C1 segment of cervical spinal cord (tissue), 14 donors: Measurements from ENCODE around the gene TMEM163.
"Not testable (repeated sequence)": the region's sequence is repeated elsewhere in the genome, so short reads cannot be mapped to it uniquely, and the experiment has no call there.

Experiments
- DNase-seq, 14 donors: peaks; one replicate each; lab custom pipeline; 2025; lab: John Stamatoyannopoulos, UW

The TMEM163 gene

DNA sequence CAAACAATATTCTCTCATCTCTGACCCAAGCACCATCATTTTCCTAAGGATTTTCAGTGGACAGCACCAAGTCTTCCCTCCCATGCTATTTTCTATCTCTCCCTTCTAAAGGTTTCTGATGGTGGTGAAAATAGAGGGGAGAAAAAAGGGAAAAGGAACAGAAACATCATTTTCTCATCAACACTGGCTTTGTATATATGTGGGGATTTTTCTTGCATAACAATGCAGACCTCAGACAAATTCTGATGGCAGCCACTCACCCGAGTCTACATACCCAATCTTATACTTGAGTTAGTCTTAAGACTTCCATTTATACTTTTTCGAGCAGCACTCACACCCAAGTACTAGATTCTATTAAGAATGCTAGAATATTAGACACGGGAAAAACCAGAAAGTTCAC is 95.8 kb downstream of the TMEM163 start:
- DNase-seq: no peak

DNA sequence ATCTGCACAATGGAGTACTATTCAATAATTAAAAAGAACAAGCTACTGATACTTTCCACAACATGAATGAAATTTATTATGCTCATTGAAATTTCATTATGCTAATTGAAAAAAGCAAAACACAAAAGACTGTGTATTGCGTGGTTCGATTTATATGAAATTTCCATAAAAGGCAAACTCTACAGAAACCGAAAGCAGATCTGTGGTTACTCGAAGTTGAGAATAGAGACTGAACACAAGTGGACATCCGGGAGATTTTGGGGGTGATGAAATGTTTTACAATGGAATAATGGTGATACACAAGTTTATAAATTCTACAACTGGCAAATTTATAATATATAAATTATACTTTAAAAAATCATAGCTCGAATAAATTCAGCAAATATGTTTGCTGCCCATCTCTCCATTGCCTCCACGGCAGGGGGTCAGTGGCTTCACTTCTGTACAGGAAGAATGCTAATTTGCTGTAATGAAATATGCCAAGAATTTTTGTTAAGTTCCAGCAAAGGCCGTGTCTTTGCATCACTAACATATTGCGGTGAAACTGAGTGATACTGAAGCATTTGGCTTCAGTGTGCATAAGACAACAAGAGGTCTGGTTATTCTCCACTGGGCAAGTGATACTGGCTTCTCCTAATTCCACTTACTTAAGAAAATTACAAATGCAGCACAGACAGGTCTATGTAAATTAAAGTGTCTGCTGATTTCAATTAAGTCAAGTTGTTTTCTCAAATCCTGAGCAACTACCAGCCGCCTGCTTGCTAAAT is 96.7 kb downstream of the TMEM163 start:
- DNase-seq: peak in 1 of 14 donors; percentile 74

DNA sequence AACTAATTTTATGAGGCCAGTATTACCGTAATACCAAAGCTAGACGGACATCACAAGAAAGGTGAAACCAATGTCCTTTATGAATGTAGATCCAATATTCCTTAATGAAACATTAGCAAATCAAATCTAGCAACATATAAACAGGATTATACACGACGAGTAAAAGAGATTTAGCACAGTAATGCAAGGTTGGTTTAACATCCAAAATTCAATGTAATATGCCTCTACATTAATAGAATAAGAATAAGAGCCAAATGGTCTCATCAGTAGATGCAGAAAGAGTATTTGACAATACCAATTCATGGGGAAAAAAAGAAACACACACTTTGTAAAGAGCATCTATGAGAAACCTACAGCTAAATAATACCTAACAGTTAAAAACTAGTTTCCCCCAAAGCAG is 99.5 kb downstream of the TMEM163 start:
- DNase-seq: no peak

DNA sequence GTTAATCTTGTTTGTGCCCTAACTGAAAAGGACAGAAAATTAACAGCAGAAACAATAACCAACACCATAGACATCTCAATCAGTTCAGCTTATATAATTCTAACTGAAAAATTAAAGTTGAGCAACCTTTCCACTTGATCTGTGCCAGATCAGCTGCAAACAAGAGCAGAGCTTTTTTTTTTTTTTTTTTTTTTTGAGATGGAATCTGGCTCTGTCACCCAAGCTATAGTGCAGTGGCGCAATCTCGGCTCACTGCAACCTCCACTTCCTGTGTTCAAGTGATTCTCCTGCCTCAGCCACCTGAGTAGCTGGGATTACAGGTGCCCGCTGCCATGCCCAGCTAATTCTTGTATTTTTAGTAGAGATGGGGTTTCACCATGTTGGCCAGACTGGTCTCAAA is 103.3 kb downstream of the TMEM163 start:
- not testable (repeated sequence) for DNase-seq

DNA sequence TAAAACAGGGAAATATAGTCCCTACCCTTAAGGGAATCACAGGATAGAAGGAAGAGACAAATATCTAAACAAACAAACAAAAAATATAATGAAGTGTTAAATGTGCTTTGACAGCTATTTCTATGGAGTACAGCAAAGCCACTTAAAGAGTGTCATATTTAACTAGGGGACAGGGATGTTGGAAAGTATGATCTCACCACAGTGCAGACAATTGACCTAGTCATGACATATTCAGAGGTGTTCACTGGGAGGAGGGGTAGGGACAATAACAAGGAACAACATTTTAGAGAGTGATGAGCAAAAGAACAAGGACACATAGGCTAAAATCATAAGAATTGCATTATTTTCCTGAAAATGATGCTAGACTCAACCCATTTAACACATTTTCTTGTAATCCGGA is 107.5 kb downstream of the TMEM163 start:
- no peak for DNase-seq

DNA sequence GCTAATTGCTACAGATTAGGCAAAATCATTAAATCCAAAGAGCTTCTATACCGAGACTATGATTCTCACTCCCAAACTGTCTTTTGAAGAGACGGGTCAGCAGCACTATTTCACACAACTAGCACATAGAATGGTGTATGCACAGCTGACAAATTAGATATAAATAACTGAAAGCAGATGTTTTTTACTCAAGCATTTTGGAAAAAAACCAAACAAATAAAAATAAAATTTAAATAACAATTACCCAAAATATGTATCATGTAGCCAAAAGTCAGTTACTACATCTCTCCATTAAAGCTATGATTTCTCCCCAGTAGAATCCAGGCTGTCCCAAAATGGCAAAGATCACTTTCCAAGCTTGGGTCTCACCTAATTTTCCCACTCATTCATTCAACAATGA is 107.9 kb downstream of the TMEM163 start:
- DNase-seq: peak in 1 of 14 donors; percentile 58

DNA sequence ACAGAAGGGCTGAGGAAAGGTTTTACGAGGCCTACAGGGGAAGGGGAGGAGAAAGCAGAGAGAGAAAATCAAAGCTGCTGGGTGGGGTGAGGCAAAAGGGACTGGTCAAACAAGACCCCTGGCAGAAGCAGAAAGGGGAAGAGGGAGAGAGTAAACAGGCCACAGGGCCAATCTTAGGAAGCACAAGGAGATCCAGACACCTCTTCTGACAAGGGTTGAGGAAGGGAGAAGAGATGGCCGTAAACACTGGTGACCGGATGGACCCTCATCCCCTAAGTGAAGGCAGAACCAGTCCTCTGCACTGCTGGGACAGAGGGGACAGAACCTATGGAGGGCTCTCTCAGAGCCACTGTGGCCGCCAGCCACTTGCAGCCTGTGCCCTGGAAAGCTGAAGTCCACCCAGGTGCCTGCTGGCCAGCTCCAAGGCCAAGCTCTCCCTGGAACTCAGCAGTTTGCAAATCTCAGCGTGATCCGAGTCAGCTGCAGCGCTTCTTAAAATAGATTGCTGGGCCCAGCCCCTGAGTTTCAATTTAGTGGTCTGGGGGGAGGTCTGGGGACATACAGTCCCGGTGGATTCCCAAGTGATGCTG is 108.8 kb downstream of the TMEM163 start:
- peak in 1 of 14 donors; percentile 77 for DNase-seq

DNA sequence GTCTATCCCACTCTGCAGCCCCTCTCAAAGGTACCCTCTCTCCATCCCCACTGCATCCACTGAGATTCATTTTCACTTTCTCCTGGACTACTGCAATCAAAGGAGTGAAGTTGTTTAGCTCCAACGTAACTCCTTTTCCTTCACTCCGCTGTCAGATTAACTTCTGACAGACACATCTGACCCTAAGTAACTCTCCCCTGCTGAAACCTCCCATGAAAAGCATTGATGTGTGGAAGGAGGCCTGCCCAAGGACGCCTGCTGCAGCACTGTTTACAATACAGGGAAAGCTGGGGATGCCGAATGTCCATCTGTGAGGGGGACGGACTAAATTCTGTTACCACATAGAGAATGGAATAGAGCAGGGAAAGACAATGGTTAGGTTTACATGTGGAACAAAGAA is 114.8 kb downstream of the TMEM163 start:
- no peak for DNase-seq

DNA sequence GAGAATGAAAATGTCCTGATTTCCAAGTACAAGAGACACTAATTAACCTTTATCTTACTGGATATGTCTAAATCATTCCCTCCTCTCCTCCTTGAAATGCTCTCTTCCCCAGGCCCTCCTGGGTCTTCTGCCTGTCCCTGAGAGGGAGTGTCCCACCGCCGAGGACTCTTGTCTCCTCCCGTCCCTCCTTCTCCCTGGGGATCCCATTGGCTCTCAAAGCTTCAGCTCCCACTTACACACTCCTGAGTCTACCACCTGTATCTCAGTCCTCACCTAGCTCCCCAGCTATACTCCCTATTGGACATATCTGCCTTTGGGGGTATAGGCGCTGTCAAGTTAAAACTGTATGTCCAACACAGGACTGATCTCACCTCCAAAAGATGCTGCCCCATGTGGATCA is 116.1 kb downstream of the TMEM163 start:
- DNase-seq: no peak

DNA sequence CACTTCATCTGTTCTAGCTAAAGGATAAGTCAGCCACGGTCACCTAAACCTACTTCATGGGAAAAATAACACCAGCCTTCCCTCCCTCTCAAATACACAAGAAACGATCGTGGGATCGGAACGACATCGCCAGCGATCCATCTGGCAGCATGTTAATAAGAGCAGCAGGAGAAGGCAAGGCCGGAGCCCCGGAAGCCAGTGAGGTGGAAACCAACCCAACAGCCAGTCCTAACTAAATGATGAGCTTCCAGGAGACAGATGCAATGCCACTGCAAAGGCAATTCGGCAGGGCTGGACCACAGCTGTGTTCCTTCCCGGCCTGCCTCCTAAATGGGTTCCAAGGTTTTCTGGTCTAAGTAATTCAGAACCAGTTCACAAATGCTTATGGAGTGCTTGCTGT is 117.5 kb downstream of the TMEM163 start:
- DNase-seq: peak in 1 of 14 donors; percentile 69

DNA sequence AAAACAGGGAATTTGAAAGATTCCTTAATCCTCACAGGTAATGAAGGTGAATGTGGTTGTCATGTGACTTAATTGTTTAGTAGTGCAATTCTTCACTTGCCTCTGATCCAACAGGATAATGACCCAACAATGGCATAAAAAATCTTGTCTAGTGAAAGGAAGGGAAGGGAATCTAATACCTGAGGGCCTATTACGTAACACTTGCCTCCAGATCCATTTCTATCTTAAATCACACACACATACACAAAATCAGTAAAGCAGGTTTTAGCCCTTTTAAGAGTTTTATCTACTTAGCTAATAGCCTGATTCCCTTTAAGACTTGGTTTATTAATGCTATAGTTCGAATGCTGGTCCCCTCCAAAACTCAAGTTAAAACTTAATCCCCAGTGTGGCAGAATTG is 118.6 kb downstream of the TMEM163 start:
- DNase-seq: no peak

DNA sequence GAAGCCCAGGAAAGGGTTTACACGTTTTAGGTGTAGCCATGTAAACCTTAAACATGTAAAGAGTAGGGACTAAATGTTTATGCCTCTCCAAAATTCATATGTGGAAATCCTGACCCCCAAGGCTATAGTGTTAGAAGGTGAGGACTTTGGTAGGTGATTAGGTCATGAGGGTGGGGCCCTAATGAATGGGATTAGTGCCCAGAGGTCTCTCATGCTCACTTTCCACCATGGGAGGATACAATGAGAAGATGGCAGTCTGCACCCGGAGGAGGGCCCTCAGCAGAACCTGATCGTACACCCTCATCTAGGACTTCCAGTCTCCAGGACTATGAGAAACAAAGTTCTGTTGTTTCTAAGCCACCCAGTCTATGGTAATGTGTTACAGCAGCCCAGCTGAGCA is 119.6 kb downstream of the TMEM163 start:
- DNase-seq: no peak

DNA sequence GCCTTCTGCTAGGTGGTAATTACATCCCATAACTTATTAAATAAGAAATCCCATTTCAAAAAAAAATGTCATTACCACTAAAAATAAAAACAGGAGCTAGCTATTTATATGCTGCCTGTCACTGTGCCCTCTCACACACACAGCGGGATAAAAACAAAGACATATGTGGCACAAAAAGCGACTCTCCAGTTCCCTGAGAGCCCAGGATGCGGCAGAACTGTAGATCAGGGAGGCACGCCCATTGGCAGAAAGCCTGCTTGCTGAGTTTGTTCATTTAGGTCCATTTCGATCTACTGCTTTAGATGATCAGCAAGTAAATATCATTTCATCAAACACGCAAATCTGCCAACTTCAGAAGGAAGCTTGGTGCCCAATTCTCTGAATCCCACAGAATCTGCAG is 124.4 kb downstream of the TMEM163 start:
- DNase-seq: peak in 2 of 14 donors; percentile 17 to 97

DNA sequence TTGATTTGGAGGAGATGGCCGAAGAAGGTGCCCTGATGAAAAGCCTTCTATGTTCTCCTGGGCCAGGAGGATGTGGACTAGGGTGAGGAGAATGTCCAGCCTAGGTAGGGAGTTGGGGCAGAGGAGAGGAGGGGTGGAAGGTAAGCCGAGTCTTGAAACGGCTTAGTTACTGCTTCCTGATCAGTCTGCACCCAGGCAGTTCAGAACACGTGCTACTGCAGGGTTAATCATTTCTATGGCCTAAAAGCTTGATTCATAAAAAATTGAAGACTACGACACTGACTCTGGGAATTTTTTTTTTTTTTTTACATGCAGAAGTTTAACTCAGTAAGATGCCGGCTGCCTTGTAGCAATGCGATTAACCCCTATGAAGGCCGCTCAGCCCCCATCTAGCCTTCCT is 125.3 kb downstream of the TMEM163 start:
- DNase-seq: peak in 1 of 14 donors; percentile 51

DNA sequence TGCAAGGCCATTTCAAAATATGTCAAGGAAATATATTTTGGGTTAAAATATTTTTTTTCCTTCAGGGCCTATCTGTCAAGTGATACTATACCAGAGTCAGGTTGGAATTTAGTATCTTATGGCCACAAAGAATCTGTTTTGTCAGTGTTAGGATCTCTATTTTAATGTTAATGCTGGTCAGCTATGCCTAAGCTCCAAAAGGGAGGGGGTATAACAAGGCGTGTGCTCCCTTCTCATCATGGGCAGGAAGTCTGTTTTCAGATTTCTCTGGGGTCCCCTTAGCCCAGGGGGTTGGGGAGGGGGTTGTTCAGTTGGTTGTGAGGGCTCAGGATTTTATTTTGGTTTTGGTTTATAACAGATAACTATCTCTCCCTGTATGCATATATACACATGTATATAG is 126.4 kb downstream of the TMEM163 start:
- DNase-seq: no peak

DNA sequence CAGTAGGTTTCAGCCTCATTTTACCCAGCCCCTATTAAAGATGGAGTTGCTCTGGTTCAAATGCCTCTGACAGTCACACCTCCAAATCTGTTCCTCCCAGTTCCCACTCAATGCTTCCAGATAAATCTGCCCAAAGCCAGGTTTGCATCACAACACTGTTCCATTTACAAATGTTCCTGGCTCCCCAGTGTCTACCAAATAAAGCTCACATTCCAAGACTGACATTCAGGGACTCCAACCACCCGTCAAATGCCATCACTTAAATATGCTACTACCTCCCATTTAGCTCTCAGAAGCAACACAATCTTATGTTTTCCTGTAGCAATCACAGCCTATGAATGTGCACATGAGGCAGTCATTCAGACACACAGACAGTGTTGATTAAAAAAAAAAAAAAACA is 127.3 kb downstream of the TMEM163 start:
- peak in 1 of 14 donors; percentile 39 for DNase-seq

DNA sequence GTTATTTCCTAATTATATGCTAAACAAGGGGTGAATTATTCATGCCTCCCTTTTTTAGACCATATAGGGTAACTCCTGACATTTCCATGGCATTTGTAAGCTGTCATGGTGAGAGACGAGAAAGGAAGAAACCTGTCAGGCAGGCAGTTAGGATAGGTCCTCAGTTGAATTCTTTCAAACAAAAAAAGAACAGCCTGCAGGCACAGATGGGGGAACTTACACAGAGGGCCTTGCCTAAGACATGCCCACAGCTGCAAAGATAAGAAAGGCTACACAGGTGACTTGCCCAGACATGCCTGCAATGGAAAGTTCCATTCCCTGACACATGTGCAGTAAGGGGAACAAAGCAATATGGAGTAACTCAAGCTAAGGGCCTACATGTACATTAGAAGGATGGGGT is 128.1 kb downstream of the TMEM163 start:
- DNase-seq: no peak

DNA sequence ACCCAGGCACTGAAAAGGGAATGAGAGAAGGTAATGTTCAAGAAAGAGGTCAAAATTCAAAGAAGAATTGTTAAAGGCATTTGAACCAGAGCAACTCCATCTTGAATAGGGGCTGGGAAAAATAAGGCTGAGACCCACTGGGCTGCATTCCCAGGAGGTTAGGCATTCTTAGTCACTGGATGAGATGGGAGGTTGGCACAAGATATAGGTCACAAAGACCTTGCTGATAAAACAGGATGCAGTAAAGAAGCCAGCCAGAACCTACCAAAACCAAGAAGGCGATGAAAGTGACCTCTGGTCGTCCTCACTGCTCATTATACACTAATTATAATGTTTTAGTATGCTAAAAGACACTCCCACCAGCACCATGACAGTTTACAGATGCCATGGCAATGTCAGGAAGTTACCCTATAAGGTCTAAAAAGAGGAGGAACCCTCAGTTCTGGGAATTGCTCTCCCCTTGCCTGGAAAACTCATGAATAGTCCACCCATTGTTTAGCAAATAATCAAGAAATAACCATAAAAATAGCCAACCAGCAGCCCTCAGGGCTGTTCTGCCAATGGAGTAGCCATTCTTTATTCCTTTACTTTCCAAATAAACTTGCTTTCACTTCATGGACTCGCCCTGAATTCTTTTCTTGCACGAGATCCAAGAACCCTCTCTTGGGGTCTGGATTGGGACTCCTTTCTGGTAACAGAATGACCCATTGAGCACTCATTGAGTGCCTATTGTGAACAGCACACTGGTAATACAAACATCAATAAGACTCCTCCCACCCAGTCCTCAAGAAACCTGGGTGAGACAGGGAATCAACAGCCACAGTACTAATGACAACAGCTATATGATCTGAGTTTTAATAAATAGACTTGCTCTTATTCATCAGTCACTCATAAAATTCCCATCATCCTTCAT is 129.4 kb downstream of the TMEM163 start:
- not testable (repeated sequence) for DNase-seq

DNA sequence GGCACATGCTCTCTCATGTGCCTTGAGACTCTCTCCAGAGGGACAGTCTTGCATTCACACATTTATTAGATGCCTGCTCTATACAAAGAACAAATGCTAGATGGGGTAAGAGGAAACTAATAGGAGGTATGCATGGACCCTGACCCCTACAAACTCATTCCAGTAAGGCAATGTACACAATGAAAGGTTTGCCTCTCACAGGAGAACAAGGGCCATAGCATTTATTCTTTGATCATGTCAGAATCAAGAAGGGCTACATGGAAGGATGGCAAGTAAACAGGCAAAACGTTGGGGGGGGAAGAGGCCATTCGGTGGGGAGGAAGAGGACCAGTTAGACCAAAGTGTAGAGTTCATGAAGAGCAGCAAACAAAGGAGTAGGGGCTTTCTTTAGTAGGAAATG is 130.2 kb downstream of the TMEM163 start:
- DNase-seq: no peak

DNA sequence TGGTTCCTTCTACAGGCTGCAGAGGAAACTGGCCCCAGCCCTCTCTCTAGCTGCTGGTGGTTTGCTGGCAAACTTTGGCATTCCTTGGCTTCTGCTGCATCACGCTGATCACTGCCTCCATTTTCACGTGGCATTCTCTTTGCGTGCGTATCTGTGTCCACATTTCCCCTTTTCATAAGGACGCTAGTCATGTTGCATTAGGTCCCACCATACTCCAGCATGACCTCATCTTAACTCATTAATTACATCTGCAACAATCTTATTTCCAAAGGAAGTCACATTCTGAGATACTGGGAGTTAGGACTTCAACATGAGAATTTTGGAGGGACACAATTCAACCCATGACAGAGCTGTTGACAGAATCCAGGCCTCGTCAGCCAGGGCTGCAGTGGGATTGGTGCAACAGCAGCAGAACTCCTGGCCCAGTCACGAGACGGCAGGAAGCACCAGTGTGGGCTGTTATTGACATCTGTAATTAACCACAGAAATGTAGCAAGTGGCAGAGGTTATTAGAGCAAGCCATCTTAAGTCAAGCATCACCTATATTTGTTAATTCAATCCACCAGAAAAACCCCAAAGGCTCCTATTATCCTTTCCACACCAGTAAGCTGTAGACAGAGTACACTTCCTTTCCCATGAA is 132.4 kb downstream of the TMEM163 start:
- no peak for DNase-seq

DNA sequence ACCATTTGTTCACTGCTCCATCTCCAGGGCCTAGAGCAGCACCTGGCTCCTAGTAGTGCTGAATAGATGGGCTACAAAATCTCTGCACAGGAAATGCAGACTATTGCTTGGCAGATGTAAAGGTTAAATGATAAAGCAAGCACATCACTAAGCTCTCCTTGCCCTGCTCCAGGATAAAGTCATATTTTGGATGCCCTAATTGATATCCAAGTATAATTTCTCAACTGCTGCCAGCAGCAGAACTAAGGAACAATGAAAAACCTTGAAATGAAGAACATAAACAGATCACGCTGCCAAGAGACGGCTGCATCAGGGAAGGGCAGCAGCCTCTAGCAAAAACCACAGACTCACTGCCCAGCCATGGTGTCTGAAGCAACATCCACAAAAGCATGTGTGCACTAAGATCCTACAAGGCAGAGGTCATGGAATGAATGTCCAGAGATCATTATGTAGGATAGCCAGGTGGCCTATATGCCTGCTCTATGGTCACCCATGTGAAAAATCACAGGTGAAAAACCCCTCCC is 134.7 kb downstream of the TMEM163 start:
- peak in 1 of 14 donors; percentile 80 for DNase-seq

DNA sequence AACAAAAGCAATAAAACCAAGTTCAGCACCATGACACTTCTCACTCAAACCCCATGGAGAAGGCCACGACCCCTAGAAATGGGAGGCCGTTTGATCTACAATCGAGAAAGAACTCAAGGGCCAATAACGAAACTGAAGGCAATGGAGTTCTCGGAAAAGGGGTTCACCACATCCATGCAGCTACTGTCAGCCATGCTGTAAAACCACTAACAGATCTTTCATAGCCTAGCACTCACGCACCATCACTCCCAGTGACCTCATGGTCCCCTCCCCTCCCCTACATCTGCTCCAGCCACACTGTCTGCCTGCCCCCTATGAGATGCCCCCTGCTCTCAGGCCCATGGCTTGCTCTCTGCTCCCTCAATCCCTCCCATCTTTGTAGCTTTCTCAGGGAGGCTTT is 135.3 kb downstream of the TMEM163 start:
- no peak for DNase-seq
